NCI-H774 (cell line): ENCODE data around the gene NKAIN2.
"Not testable (repeated sequence)": the region's sequence is repeated elsewhere in the genome, so short reads cannot be mapped to it uniquely, and the experiment has no call there.

Experiments
- DNase-seq: peaks from one replicate; lab custom pipeline; 2025; lab: John Stamatoyannopoulos, UW

Gene NKAIN2

GRCh38 chr6:124679387-124679786 lies 875.7 kb downstream of the NKAIN2 start:
- no peak for DNase-seq

- no peak for DNase-seq
Observed at GRCh38 chr6:124682751-124683150, 879.1 kb downstream of the NKAIN2 start.

- peak; percentile 80 for DNase-seq
Observed at GRCh38 chr6:124683507-124683906, 879.8 kb downstream of the NKAIN2 start.

GRCh38 chr6:124684621-124685020 lies 881.0 kb downstream of the NKAIN2 start:
- no peak for DNase-seq

- DNase-seq, result no peak
Observed at GRCh38 chr6:124688369-124688768, 884.7 kb downstream of the NKAIN2 start.

- peak; percentile 88 for DNase-seq
Observed at GRCh38 chr6:124694139-124694705, 890.6 kb downstream of the NKAIN2 start.

- DNase-seq, result no peak
Observed at GRCh38 chr6:124699038-124699437, 895.4 kb downstream of the NKAIN2 start.

GRCh38 chr6:124703541-124703940 lies 899.9 kb downstream of the NKAIN2 start:
- no peak for DNase-seq

GRCh38 chr6:124712532-124712931 lies 908.9 kb downstream of the NKAIN2 start:
- DNase-seq, result peak; percentile 48

GRCh38 chr6:124714728-124715127 lies 911.1 kb downstream of the NKAIN2 start:
- DNase-seq, result no peak

GRCh38 chr6:124719913-124720312 lies 916.2 kb downstream of the NKAIN2 start:
- no peak for DNase-seq

- no peak for DNase-seq
Observed at GRCh38 chr6:124721331-124721730, 917.7 kb downstream of the NKAIN2 start.

- DNase-seq, result no peak
Observed at GRCh38 chr6:124722141-124722878, 918.6 kb downstream of the NKAIN2 start.

GRCh38 chr6:124723671-124724070 lies 920.0 kb downstream of the NKAIN2 start:
- no peak for DNase-seq

- not testable (repeated sequence) for DNase-seq
Observed at GRCh38 chr6:124737804-124738203, 934.1 kb downstream of the NKAIN2 start.

- DNase-seq, result no peak
Observed at GRCh38 chr6:124738482-124738881, 934.8 kb downstream of the NKAIN2 start.

- DNase-seq, result no peak
Observed at GRCh38 chr6:124741341-124741740, 937.7 kb downstream of the NKAIN2 start.

- DNase-seq, result no peak
Observed at GRCh38 chr6:124742971-124743370, 939.3 kb downstream of the NKAIN2 start.

- no peak for DNase-seq
Observed at GRCh38 chr6:124743420-124743819, 939.8 kb downstream of the NKAIN2 start.

- DNase-seq, result no peak
Observed at GRCh38 chr6:124747349-124747748, 943.7 kb downstream of the NKAIN2 start.

- no peak for DNase-seq
Observed at GRCh38 chr6:124748778-124749177, 945.1 kb downstream of the NKAIN2 start.

- DNase-seq, result no peak
Observed at GRCh38 chr6:124753001-124753400, 949.3 kb downstream of the NKAIN2 start.

GRCh38 chr6:124753562-124754105 lies 950.0 kb downstream of the NKAIN2 start:
- no peak for DNase-seq

- DNase-seq, result no peak
Observed at GRCh38 chr6:124755321-124755720, 951.7 kb downstream of the NKAIN2 start.
